GM18858 (cell line): ENCODE measurements around the gene CST9.
"Not testable (repeated sequence)": the region's sequence is repeated elsewhere in the genome, so short reads cannot be mapped to it uniquely, and the experiment has no call there.

ENCODE experiments used
- ATAC-seq: cut with Tn5 transposase; IDR thresholded peaks from one replicate; pipeline ENCODE4 v1.9.1; 2021; ENCODE audit not compliant: unreplicated experiment

CST9 gene

DNA sequence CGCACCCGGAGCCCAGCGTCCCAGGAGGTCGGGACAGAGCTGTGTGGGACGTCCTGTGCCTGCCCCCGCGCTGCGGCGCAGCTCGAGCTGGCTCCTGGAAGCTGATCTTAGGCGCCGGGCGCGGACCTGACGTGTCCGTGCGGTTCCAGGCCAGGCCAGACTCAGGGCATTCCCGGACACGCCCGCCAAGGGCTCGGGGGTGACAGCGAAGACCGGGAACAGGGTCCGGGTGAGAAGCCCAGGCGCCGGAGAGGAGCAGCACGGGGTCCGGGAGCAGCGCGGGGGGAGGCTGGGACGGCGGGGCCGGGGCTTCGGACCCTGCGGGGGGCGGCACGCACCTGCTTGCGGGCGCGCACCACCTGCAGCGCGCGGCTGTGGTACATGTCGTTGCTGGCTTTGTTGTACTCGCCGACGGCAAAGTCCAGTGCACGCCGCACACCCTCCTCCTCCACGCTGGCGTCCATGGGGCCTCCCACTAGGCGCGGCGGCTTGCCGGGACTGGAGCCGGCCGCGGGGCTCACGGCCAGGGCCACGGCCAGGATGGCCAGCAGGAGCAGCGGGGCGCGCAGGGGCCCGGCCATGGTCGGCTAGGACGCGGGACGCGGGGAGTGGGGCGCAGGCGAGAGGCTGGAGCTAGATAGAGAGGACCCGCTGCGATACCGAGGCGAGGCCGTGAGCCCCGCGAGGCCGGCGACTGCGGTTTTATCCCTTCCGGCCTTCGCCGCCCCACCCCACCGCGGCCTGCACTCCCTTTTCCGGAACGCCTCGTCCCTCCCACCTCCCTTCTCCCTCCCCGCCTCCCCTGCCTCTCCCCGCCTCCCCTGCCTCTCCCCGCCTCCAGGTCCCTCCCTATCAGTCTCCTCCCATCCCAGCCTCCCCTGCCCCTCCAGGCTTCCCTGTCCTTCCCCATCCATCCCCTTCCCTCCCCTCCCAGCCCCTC, 31.8 kb upstream of the CST9 start, which contains the start of gene CST3:
Gene CST3 (minus strand): TSS at position 674 of the 940 bp plus-strand sequence. CDS start 93 bp downstream, at position 581.
- peak; percentile 50 for ATAC-seq

DNA sequence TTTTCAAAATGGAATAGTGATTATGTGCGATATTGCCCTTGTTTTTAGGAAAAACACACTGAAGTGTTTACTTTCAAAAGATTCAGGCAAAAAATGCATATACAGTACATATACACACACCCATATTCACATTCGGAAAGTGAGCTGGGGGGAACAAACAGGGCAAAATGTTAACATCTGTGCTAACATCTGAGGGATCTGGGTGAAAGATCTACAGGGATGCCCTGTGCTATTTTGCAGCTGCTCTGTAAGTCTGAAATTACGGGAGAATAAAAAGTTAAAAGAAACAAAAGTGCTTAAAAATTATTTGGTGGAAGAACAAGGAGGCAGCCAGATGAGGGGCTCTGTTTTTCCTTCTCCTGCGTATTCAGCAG, 31.2 kb upstream of the CST9 start:
- no peak for ATAC-seq

DNA sequence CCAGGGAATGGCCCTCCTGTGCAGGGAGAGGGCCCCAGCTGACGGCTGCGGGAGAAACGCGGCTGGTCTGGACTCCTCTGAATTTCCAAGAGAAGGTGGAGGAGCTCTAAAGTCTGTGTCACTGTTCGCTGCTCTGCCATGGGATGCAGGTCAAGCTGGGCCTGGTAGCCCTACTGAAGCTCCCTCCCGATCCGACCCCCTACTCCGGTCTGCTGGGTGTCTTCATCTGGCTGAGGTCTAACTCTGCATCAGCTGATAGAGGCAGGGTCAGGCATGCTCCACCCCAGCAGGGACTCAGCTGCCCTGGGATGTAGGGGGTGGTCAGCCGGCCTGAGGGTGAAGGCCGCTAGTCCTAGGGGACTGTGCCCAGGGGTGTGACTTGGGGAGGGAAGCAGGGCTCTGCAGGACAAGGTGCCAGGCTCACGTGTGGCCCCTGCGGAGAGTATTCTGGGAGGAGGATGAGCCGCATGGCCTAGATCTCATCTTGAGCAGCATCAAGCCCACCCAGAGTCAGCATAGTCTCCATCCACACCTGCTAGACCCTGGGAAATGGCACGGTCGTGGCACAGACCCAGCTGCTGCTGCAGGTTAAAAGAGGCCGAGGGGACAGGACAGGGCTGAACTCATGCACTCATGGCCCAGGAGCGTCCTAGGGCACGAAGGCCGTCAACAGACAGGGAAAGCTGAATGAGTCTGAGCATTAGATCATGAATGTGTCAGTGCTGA, 30.6 kb upstream of the CST9 start:
- no peak for ATAC-seq

DNA sequence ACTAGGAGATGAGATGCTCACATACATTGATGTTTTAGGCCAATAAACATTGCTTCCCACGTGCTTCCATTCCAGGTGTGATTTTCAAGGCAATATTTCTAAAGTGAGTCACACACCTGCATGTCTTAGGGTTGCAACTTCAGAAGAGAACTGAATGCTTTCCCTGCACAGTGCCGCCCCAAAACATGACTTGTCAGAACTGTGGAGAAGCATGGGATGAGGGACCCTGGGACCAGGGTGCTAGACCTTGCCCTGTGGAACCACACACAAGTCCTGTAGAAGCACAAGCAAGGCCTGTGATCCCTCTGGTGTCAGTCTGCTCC, 30.0 kb upstream of the CST9 start:
- not testable (repeated sequence) for ATAC-seq

DNA sequence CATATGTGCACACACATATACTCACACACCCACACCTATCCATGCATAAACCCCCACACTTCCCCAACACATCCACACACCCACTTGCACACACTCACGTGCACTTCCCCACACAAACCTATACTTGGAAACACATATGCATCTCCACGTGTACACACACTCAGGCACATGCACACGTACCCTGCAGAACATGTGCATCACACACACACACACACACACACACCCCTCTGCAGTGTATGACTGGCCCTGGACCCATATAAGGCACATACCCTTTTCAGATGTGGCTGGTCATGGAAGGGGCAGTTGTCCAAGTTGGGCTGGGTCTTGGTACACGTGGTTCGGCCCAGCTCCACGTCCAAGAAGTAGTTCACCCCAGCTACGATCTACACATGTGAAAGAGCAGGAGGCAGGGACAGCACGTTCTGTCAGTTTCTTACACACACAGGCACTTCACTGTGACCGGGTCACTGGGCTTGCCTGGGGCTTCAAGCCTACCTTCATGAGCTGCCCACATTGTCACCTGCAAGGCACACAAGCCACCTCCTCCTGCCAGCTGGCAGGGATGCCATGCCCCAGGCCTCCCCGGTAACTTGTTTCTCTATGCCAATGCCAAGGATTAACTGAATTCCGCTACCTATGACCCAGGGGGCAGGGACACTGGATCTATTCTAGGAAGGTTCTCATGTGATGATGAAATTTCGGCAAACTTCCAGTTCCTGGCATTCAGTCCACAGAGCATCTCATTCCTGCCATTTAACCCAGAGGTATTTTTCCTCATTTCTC, 29.5 kb upstream of the CST9 start:
- no peak for ATAC-seq

DNA sequence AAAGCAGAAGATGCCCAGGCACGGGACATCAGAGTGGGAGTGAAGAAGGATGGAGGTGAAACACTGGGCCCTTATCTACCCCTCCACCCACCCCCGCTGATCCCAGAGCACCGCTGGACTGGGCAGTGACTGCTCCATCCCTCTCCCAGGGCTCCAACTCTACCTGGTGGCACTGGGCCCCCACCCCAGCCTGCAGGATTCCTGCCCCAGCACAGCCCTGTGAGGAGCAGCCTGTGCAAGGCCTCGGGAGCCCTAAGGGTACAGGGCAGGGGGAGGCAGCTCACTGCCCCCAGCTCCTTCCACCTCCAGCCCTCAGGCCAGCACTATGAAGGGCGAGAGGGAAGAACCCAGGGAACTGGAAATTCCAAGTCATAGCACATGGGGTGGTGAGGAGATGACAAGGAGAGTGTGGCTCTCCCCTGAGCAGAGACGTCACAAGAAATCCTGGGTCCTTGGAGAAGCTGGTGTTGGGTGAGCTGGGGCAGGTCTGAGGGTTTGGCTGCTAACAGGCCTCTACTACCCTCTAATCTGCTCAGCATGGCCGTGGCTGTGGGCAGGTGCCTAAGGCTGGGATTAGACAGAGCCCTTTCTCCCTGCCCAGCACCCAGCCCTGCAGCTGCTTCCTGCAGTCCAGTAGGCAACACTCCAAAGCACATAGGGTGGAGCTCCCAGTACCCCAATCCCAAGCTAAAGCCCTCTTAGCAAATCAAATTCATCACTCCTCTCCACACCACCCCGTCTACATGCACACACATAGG, 28.5 kb upstream of the CST9 start:
- ATAC-seq = no peak

DNA sequence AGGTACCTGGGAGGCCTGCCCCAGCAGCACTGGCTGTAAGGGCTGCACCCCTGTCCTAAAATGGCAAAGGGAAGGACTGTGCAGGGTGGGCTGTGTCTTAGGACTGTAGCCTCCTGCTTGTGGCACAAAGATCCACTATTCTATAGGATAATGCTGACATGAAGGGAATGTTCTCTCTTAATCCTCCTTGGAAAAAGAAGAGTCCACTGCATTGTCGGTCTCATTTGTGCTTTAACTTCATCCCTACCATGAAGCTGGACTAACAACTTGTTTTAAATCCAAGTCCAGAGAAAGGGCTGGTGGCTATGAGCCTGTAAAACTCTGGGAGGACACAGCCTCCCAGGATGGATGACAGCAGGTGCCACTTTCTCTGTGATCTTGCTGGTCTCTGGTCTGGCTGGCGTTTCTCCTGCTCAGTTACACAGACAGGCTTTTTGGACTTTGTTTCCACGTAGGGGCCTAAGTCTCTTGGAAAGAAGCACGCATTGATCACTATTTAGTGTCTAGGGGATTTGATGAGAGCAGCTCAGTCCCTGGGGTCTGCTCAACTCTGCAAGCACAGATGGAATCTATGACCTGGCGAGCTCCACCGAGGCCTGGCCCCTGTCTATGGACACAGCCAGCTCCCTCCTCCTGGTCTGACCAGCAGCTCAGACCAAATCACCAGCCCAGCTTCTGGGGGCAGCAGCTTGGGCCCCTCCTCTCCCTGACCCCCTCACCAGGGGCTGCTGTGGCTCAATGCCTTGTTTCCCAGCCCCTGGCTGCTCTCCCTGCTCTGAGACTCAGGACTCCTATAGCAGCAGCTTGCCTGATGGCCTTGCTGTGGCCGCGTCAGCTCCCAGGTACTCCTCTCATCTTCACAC, 27.2 kb upstream of the CST9 start:
- no peak for ATAC-seq

DNA sequence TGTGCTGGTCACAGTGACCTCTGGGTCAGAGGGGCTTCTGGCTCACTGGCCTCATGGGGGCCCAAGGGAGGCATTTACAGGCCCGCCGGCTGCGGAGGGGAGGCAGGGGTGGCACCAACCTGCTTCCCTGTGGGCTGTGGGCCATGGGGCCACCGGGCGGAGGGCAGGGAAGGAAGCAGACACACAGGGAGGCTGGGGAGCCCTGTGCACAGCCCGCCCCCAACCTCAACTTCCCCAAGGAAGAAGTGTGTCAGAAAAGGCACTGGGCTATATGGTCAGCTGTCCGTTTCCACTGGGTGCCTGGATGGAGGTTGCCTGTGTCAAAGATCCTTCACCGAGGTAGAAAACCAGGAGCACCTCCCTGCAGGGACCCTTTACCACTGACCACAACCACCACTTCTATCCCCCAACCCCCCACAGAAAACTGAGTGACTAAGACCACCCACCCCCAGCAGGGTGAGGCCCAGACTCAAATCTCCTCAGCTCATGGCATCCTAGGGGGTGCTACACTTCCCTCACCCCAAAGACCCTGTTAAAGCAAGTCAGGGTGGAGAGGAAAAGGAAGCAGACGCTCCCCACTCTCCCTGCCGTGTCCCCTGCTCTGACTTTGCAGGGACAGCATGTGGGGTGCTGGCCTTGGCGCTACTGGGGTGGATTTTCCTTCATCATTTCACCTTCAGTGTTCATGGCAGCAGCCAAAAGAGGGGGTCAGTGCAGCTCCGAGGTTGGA, 26.4 kb upstream of the CST9 start:
- no peak for ATAC-seq

DNA sequence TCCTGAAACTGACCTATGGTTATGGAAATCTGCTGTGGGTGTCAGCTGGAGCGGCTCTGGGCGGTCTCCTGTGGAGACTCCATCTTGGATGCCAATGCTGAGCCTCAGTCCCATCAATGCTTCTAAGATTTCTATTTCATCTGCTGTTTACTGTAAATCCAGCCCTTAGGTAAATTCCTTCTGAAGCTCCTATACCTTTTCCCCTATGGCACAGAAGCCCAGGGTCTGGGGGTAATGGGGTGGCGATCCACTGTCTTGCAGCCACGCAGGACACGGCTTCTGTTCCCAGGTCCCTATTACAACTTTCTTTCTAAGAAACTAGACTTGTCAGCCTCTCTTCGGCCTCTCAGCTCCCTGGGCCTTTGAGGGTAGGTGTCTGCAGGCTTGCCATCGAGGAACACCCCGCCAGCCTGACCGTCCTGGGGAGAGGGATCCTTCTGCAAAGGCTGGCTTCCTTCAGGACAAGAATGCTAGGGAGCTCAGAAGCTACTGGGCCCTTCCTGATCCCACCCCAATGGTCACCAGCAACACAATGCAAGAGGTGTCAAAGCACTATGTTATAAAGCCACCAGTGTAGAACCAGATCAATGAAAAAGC, 25.6 kb upstream of the CST9 start:
- ATAC-seq = no peak

DNA sequence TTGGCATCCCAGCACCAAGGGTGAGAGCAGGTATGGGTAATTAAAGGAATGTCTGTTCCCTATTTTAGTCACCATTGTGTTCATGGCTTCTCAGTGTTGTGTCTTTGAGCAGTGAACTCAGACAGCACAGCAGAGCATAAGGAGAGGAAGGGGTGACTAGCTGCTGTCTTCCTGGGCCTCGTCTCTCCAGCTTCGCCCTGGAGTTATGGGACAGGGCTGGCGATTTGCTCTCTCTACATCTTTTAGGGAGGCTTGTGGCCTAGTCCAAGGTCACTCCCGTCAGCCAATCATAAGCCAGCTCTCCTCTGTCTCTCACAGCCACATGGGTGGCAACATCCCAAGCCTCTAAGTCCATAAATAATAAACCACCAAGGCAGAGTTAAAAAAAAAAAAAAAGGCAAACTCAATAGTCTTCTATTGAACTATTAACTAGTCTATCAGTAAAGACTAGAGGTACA, 24.7 kb upstream of the CST9 start:
- no peak for ATAC-seq

DNA sequence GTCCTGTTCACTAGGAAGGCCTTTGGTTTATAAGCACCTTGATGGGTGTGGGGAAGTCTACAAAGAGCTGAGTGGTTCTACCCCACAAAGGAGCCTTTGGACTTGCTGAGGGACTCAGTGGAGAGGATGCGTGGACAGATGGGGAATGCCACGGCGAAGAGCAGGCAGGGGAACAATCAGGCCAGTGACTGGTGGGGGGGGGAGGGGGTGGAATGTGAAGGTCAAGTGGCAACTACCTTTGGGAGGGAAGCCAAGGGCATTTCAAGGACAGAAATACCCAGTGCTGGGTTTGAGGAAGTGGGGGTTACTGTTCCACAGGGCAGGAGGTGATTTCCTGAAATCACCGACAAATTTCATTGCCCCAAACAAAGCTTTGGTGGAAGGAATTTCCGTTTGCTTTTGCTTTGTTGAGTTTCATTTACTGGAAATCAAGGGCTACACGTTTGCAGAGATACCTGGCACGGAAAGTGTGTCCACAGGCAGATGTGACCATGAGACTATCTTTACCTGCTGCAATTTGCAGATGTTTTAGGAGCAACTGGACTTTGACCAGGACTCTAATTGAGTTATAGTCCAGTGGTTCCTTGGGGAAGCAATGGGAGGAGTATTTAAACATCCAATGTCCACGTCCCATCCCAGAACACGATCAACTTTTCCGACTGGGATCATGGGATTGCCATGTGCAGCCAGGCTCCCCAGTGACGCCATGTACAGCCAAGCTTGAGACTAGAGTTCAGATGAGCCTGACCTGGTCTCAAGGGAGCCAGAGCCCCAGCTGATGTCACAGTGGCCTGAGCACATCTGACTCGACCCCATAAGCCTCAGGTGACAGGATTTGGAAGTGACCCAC, 24.1 kb upstream of the CST9 start:
- no peak for ATAC-seq

DNA sequence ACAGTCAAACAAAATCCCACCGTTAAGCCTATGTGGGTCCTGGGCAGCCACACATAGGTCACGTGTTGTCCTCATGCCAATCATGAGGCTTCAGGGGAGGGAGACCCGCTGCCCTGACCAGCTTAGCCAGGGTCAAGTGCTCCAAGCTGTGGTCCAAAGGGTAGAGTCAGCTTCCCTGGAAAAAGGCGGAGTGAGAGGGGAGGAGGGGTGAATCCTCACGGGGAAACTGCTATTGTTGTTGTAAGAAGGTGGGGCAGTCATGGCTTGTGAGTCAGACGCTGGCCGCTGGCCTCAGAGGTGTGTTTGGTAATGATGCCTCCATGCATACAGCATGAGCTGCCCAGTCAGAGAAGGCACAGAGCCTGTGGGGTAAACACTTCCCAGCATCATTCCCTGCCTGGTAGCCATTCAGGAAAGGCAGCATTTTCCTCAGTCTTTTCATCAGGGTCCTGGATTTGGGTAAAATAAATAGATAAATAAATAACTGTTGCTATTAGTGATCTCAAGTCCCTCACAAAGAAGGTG, 23.4 kb upstream of the CST9 start:
- ATAC-seq = no peak

DNA sequence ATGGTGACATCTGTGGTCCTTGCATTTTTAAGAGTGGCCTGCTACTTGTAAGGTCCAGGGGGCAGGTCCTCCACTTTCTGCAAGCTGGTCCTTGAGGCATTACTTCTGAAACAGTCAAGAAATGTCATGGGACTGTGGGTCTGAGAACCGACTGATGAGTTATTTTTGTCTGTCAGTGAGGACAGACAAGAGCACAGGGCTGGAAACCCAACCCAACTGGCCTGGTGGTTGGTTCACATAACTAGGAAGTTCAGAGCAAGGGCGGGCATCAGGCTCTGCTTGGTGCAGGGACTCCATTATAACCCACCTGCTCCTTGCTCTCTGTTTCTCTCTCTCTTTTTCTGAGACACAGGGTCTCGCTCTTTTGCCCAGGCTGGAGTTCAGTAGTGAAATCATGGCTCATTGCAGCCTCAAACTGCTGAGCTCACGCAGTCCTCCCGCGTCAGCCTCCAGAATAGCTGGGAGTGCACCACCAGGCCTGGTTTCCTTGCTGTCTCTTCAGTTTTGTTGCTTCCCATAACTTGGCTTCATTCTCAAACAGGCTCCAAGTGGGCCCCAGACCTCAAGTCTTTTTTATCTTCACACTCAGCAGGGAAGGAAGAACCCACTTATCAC, 22.8 kb upstream of the CST9 start:
- ATAC-seq = no peak

DNA sequence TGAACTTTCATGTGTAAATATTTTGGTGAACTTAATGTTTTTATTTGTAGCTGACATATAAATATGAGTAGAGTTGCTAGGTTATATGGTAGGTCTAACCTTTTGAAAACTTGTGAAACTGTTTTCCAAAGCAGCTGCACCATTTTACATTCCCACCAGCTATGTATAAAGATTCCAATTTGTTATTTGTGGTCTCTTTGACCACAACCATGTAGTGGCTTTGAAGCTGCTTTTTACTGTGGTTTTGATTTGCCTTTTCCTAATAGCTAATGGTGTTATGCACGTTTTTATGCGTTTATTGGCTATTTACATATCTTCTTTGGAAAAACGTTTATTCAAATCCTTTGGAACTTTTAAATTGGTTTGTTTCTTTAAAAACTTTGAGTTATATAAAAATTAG, 21.8 kb upstream of the CST9 start:
- no peak for ATAC-seq

DNA sequence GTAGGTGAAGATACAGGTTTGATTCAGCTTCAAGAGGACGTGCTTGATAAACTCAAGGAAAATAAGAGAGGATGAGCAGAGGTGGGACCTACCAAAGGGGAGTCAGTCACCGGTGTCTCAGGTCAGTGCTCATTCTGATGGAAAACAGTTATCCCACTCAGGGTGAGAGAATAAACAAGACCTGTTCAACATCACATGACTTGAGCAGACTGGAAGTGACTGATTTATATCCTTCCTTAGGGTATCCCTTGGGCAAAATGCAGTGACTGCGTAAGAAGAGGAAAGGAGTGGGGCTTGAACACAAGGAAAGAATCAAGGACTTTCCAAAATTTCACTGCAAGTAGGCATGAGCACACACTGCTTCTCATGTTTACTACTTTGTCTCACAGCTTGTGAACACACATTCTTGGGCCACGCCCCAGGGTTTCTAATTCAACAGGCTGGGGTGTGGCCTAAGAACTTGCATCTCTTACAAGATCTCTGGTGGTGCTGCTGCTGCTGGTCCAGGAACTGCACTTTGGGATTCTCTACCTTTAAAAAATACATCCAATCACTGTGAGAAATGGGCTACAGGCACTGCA, 20.4 kb upstream of the CST9 start:
- ATAC-seq = no peak

DNA sequence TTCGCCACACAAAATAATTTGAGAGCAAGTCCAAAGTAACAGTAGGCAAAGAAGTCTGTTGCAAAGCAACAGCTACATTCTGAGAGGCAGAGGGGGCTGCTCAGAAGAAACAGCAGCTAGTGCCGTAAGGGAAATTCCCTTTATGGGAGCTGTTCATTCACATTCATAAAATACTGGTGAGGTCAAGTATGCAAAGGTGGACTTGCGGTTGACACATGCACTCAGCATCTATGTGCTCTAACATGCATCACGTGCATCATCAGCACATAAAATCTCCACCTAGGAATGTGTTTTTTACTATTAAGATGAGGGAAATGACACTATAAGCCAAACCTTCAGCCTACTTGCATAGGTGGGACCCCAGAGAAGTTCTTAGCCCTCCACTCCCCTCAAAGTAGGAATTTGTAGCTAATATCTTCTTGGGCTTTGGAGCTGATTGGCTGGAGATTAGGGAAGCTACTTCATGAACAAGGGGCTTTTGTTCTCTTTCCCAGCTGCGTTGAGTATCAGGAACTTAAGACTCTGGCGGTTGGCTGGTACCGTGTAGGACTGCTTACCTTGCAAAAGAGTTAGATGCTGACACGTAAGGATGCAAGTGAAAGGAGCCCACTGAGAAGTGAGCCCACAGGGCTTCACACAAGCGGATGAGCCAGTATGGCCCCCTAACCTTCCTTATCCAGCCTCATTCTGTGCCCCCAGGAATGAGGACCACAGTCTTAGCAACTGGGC, 19.7 kb upstream of the CST9 start:
- ATAC-seq = peak; percentile 64
